Central memory CD4-positive, alpha-beta T cell (primary cell): Measurements from ENCODE around the gene CTSD.

Experiments used
- DNase-seq: peaks from one replicate; pipeline ENCODE4 v3.0.0; 2022

Gene CTSD

GRCh38 chr11:1755692-1756561 lies 7.8 kb downstream of the CTSD start:
- no peak for DNase-seq

- DNase-seq, result no peak
Measured at GRCh38 chr11:1755344-1755691, 8.4 kb downstream of the CTSD start.

- no peak for DNase-seq
Measured at GRCh38 chr11:1754376-1755150, 9.2 kb downstream of the CTSD start.

GRCh38 chr11:1753929-1754305 lies 9.8 kb downstream of the CTSD start:
- no peak for DNase-seq

GRCh38 chr11:1753229-1753928 lies 10.3 kb downstream of the CTSD start:
- DNase-seq, result no peak

GRCh38 chr11:1752907-1753228 lies 10.9 kb downstream of the CTSD start:
- DNase-seq, result no peak

GRCh38 chr11:1751999-1752906 lies 11.5 kb downstream of the CTSD start:
- DNase-seq, result no peak

GRCh38 chr11:1751531-1751921 lies 12.2 kb downstream of the CTSD start:
- no peak for DNase-seq

- no peak for DNase-seq
Measured at GRCh38 chr11:1750840-1751530, 12.7 kb downstream of the CTSD start.

- DNase-seq, result no peak
Measured at GRCh38 chr11:1750481-1750839, 13.3 kb downstream of the CTSD start, which contains the start of gene IFITM10. IFITM10 (minus strand) TSS chr11:1750595; CDS start chr11:1750442, 153 bp downstream.

GRCh38 chr11:1749395-1750351 lies 14.1 kb downstream of the CTSD start:
- no peak for DNase-seq

- DNase-seq, result no peak
Measured at GRCh38 chr11:1748636-1749394, 14.9 kb downstream of the CTSD start.

- DNase-seq, result no peak
Measured at GRCh38 chr11:1747753-1748635, 15.7 kb downstream of the CTSD start.

GRCh38 chr11:1746956-1747752 lies 16.6 kb downstream of the CTSD start:
- no peak for DNase-seq

GRCh38 chr11:1746511-1746931 lies 17.2 kb downstream of the CTSD start:
- DNase-seq, result no peak

- no peak for DNase-seq
Measured at GRCh38 chr11:1745701-1746320, 17.9 kb downstream of the CTSD start.

GRCh38 chr11:1744891-1745700 lies 18.6 kb downstream of the CTSD start:
- no peak for DNase-seq
